HepG2 (cell line): ENCODE results near the gene HYOU1. TPM values are rescaled to one million over a fixed set of nuclear protein-coding genes. Genes with fewer than 3 reads are reported as not detected.

Experiments used
- HBP1 ChIP-seq: IDR thresholded peaks from 2 replicates; pipeline ENCODE4 v1.6.1; 2016; ENCODE audit warnings: low read depth, control low read depth
- HDAC1 ChIP-seq: sonication (generic); formaldehyde crosslinking; IDR thresholded peaks from 2 replicates; pipeline ENCODE4 v1.5.1; 2020; ENCODE audit warnings: mild to moderate bottlenecking, missing genetic modification reagents
- IKZF1 ChIP-seq: fragments of 450-650 bp; IDR thresholded peaks from 2 replicates; pipeline ENCODE4 v1.7.1; 2016
- IRF1 ChIP-seq: sonication (generic); formaldehyde crosslinking; IDR thresholded peaks from 2 replicates; pipeline ENCODE4 v1.4.0; 2020; ENCODE audit warnings: low read depth, mild to moderate bottlenecking, missing genetic modification reagents
- MAX ChIP-seq: IDR thresholded peaks from 2 replicates; pipeline ENCODE4 v1.6.1; 2012; ENCODE audit warnings: inconsistent platforms
- MZF1 ChIP-seq: sonication (generic); formaldehyde crosslinking; IDR thresholded peaks from 2 replicates; pipeline ENCODE4 v1.8.1; 2023; ENCODE audit warnings: mild to moderate bottlenecking, missing genetic modification reagents, borderline replicate concordance
- RELA ChIP-seq: sonication (generic); formaldehyde crosslinking; IDR thresholded peaks from 2 replicates; pipeline ENCODE4 v1.4.0; 2020; ENCODE audit warnings: missing genetic modification reagents
- THAP11 ChIP-seq: IDR thresholded peaks from 2 replicates; pipeline ENCODE4 v1.6.1; 2016; ENCODE audit warnings: missing biosample characterization, missing genetic modification reagents
- ZFP1 ChIP-seq: IDR thresholded peaks from 2 replicates; pipeline ENCODE4 v1.6.1; 2016
- ZNF180 ChIP-seq: sonication (generic); formaldehyde crosslinking; IDR thresholded peaks from 2 replicates; pipeline ENCODE4 v1.4.0; 2020; ENCODE audit warnings: low read depth, missing genetic modification reagents, borderline replicate concordance
- ZNF318 ChIP-seq: sonication (generic); formaldehyde crosslinking; IDR thresholded peaks from 2 replicates; pipeline ENCODE4 v1.4.0; 2020; ENCODE audit warnings: mild to moderate bottlenecking, missing genetic modification reagents
- ZNF367 ChIP-seq: sonication (generic); formaldehyde crosslinking; IDR thresholded peaks from 2 replicates; pipeline ENCODE4 v1.4.0; 2020; ENCODE audit warnings: missing genetic modification reagents, borderline replicate concordance
- ZNF800 ChIP-seq: sonication (generic); formaldehyde crosslinking; IDR thresholded peaks from 2 replicates; pipeline ENCODE4 v1.4.0; 2020; ENCODE audit warnings: missing genetic modification reagents
- polyA plus RNA-seq, 8 experiments: library from polyadenylated mRNA; depleted of rRNA in 3 of 8; stranded (reverse) in 7 of 8; unstranded in 1 of 8; fragments of >200 nt; fragmentation: Illumina TruSeq in 4 of 8; extraction: Trizol in 4 of 8; gene quantifications; 2 replicates each; pipeline versions ENCODE4 v1.2.1 to v1.2.3, GENCODE V29; 2011 to 2016; ENCODE audit warnings: low read depth in 4 of 8, missing spikeins in 1 of 8, mixed read lengths in 1 of 8; ENCODE audit not compliant: insufficient read depth in 1 of 8
- total RNA-seq, 5 experiments: library from RNA; depleted of rRNA; stranded (reverse); fragments of >200 nt; fragmentation: Illumina TruSeq; extraction: Trizol; gene quantifications; 2 replicates each; pipeline ENCODE4 v1.2.3, GENCODE V29; 2016; ENCODE audit warnings: low read depth in 1 of 5

Gene HYOU1
- total and polyA plus RNA-seq, 2 of the 13 experiments (the other 11 are each of a cell fraction or from before 2014, with no cell fraction given) = 127 to 155 TPM

GRCh38 chr11:119084663-119085436 lies 27.8 kb upstream of the HYOU1 start, which contains the start of gene HMBS (continued):
- TF ChIP-seq ZNF367 (CRISPR knock-in tag) (peak; percentile 8; the same call in 1 of the 2 replicates), MAX (peak; percentile 78), HDAC1 (CRISPR knock-in tag) (peak; percentile 88), ZNF180 (no peak), IRF1 (no peak), MZF1 (CRISPR knock-in tag) (no peak), ZNF318 (CRISPR knock-in tag) (peak; percentile 92), ZNF800 (no peak), RELA (CRISPR knock-in tag) (0 out of 2 replicates have a peak, but pooled peaks have one; percentile 29), IKZF1 (no peak), THAP11 (peak; percentile 81), HBP1 (CRISPR knock-in tag) (peak; percentile 55; the same call in 1 of the 2 replicates), ZFP1 (CRISPR knock-in tag) (peak; percentile 24; the same call in 1 of the 2 replicates)
